Ishikawa (cell line): Measurements from ENCODE around the gene PRTN3.

Experiments
- CEBPB ChIP-seq: IDR thresholded peaks from 2 replicates; pipeline ENCODE4 v1.6.1; 2012
- CREB1 ChIP-seq: IDR thresholded peaks from 2 replicates; pipeline ENCODE4 v1.6.1; 2012; ENCODE audit warnings: low read depth
- EGR1 ChIP-seq: IDR thresholded peaks from 2 replicates; pipeline ENCODE4 v1.6.1; 2012
- EP300 ChIP-seq: IDR thresholded peaks from 2 replicates; pipeline ENCODE4 v1.6.1; 2012; ENCODE audit warnings: borderline replicate concordance
- FOXM1 ChIP-seq: IDR thresholded peaks from 2 replicates; pipeline ENCODE4 v1.6.1; 2012; ENCODE audit warnings: low read depth, borderline replicate concordance
- MAX ChIP-seq: IDR thresholded peaks from 2 replicates; pipeline ENCODE4 v1.6.1; 2012
- NFIC ChIP-seq: IDR thresholded peaks from 2 replicates; pipeline ENCODE4 v1.6.1; 2012
- RAD21 ChIP-seq: IDR thresholded peaks from 2 replicates; pipeline ENCODE4 v1.6.1; 2012; ENCODE audit warnings: low read depth
- REST ChIP-seq: IDR thresholded peaks from 2 replicates; pipeline ENCODE4 v1.6.1; 2012; ENCODE audit warnings: low read depth, mild to moderate bottlenecking
- TAF1 ChIP-seq: IDR thresholded peaks from 2 replicates; pipeline ENCODE4 v1.6.1; 2012; ENCODE audit warnings: low read depth, mild to moderate bottlenecking
- TCF12 ChIP-seq: IDR thresholded peaks from 2 replicates; pipeline ENCODE4 v1.6.1; 2012; ENCODE audit warnings: low read depth
- TEAD4 ChIP-seq: IDR thresholded peaks from 2 replicates; pipeline ENCODE4 v1.6.1; 2012
- USF1 ChIP-seq: IDR thresholded peaks from 2 replicates; pipeline ENCODE4 v1.6.1; 2012
- YY1 ChIP-seq: IDR thresholded peaks from 2 replicates; pipeline ENCODE4 v1.6.1; 2012; ENCODE audit warnings: low read depth
- ZBTB7A ChIP-seq: IDR thresholded peaks from 2 replicates; pipeline ENCODE4 v1.6.1; 2012; ENCODE audit warnings: low read depth

PRTN3 gene

GRCh38 chr19:876089-876488 is 35.3 kb downstream of the PRTN3 start:
- TF ChIP-seq REST (no peak), MAX (no peak), FOXM1 (no peak), EP300 (no peak), YY1 (no peak), TEAD4 (no peak), USF1 (no peak), CREB1 (no peak), TAF1 (no peak), ZBTB7A (no peak), NFIC (no peak), TCF12 (no peak), RAD21 (no peak)

- no peak for TF ChIP-seq NFIC
- TF ChIP-seq CEBPB: no peak
- TF ChIP-seq RAD21: no peak
- TF ChIP-seq EGR1: no peak
- TF ChIP-seq EP300: no peak
- TF ChIP-seq MAX: no peak
- no peak for TF ChIP-seq FOXM1
- no peak for TF ChIP-seq REST
- no peak for TF ChIP-seq TCF12
- TF ChIP-seq ZBTB7A: no peak
- no peak for TF ChIP-seq TEAD4
- no peak for TF ChIP-seq USF1
- no peak for TF ChIP-seq TAF1
- TF ChIP-seq CREB1: no peak
- TF ChIP-seq YY1: no peak
Measured at GRCh38 chr19:876780-877314, 36.0 kb downstream of the PRTN3 start.

GRCh38 chr19:879711-880438 is 39.1 kb downstream of the PRTN3 start:
- TF ChIP-seq RAD21 (no peak), NFIC (no peak), YY1 (no peak), USF1 (no peak)

- no peak for TF ChIP-seq TAF1
- TF ChIP-seq CREB1: no peak
- TF ChIP-seq EGR1: no peak
- TF ChIP-seq TEAD4: no peak
- no peak for TF ChIP-seq FOXM1
- no peak for TF ChIP-seq TCF12
- no peak for TF ChIP-seq MAX
- no peak for TF ChIP-seq REST
- no peak for TF ChIP-seq YY1
- no peak for TF ChIP-seq RAD21
- no peak for TF ChIP-seq ZBTB7A
- no peak for TF ChIP-seq CEBPB
- no peak for TF ChIP-seq USF1
Measured at GRCh38 chr19:881385-882071, 40.7 kb downstream of the PRTN3 start.
